Measurements from ENCODE around the gene UCMA. TPM values are rescaled to one million over a fixed set of nuclear protein-coding genes. Genes with fewer than 3 reads are reported as not detected.
"Not testable (repeated sequence)": the region's sequence is repeated elsewhere in the genome, so short reads cannot be mapped to it uniquely, and the experiment has no call there.

UCMA gene
- total RNA-seq: not detected

- ATAC-seq (ENCODE audit: low read depth) (no peak), DNase-seq (no peak)
- no peaks in the 10 kb centered on the region for H3K36me3 Mint-ChIP-seq
- H3K27ac Mint-ChIP-seq: no peak within 1 kb of the TSS
- POLR2A ChIA-PET: no interaction called here
- no peaks in the 10 kb centered on the region for H3K27me3 Mint-ChIP-seq
- H3K4me3 Mint-ChIP-seq: no peak within 1 kb of the TSS
- H3K9me3 Mint-ChIP-seq: no peaks in the 10 kb centered on the region
- H3K4me1 Mint-ChIP-seq: no peaks in the 10 kb centered on the region
Observed at GRCh38 chr10:13234172-13234571, at the start of gene UCMA. Gene UCMA, minus strand, starts transcription at chr10:13234374. Its CDS starts 116 bp downstream, at chr10:13234258.

DNA sequence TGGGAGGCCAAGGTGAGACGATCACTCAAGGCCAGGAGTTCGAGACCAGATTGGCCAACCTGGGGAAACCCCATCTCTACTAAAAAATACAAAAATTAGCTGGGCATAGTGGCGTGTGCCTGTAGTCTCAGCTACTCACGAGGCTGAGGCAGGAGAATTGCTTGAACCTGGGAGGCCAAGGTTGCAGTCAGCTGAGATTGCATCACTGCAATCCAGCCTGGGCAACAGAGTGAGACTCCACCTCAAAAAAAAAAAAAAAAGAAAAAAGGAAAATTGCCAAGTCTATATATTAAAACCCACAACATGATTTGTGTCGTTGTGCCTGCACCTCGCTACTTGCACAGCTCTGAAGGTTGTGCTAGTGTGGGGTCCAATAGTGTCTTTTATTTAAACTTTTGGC lies 48.2 kb upstream of the UCMA start:
- ATAC-seq (ENCODE audit: low read depth); H3K36me3 Mint-ChIP-seq; H3K27me3 Mint-ChIP-seq; POLR2A ChIA-PET; H3K9me3 Mint-ChIP-seq; H3K4me1 Mint-ChIP-seq; DNase-seq; H3K27ac Mint-ChIP-seq; H3K4me3 Mint-ChIP-seq: not testable (repeated sequence)

DNA sequence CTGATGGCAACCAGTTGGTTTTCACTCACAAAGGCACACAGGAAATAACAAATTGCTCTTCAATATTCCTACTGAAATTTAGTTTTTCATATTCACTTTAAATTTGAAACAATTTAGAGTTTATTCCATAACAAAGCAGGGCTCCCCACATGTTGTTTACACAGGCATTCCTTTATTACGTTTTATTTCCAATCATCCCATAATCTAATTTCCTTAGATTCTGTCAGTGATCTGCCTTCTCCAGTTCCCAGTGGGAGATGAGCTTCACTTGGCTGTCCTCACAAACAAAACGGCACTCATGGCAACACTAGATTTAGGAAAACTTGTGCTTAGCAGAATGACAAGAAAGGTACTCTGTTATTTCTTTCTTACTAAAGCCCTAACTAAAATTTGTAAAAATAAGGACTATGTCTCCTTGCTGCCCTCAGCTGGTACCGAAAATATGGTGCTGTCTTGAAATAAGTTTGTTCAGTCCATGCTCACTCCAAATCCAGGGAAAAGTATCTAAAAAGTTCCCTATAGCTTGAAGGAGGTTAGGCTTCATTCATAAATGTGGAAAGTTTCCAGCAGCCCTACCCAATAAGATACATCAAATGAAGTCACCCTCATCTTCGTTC lies 42.7 kb upstream of the UCMA start:
- no peaks in the 10 kb centered on the region for H3K4me1 Mint-ChIP-seq
- no peak overlapping the region for H3K27ac Mint-ChIP-seq
- no peak for DNase-seq
- ATAC-seq (ENCODE audit: low read depth): no peak
- peaks cover 1% of the 10 kb centered on the region for H3K36me3 Mint-ChIP-seq
- no peaks in the 10 kb centered on the region for H3K27me3 Mint-ChIP-seq
- POLR2A ChIA-PET: no interaction called here
- H3K4me3 Mint-ChIP-seq: no peak overlapping the region
- H3K9me3 Mint-ChIP-seq: no peaks in the 10 kb centered on the region

DNA sequence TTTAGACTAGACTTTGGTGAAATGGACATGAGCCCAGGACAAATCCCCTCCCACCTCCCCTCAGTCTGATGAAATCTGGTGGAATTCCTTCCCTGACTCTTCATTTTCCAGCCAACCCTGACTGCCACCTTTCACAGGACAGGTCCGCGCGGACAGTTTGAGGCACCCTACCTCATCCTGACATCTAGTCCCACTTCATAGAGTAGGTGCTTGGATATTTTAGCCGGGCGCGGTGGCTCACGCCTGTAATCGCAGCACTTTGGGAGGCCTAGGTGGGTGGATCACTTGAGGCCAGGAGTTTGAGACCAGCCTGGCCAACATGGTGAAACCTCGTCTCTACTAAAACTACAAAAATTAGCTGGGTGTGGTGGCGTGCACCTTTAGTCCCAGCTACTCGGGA lies 42.0 kb upstream of the UCMA start:
- DNase-seq; H3K4me3 Mint-ChIP-seq; H3K27ac Mint-ChIP-seq; POLR2A ChIA-PET; ATAC-seq (ENCODE audit: low read depth); H3K4me1 Mint-ChIP-seq; H3K9me3 Mint-ChIP-seq; H3K27me3 Mint-ChIP-seq; H3K36me3 Mint-ChIP-seq: not testable (repeated sequence)

- POLR2A ChIA-PET: interaction anchor here (0.9 to 1.6 kb wide), 2 partner anchors 28 to 30 kb away, joined by 3 to 6 read pairs; partner anchors contain the start of gene PHYH
Observed at GRCh38 chr10:13272164-13272571, 38.0 kb upstream of the UCMA start.

GRCh38 chr10:13271552-13272163 lies 37.5 kb upstream of the UCMA start:
- ATAC-seq (ENCODE audit: low read depth): peak; percentile 70
- no peaks in the 10 kb centered on the region for H3K9me3 Mint-ChIP-seq
- H3K27ac Mint-ChIP-seq: no peak overlapping the region

More at GRCh38 chr10:13272164-13272571, 38.0 kb upstream of the UCMA start:
- Mint-ChIP-seq H3K4me3 (no peak overlapping the region), H3K27ac (no peak overlapping the region), H3K27me3 (no peaks in the 10 kb centered on the region), H3K4me1 (peaks cover 2% of the 10 kb centered on the region), H3K9me3 (no peaks in the 10 kb centered on the region), H3K36me3 (no peaks in the 10 kb centered on the region)
- DNase-seq (no peak), ATAC-seq (ENCODE audit: low read depth) (no peak)

DNA sequence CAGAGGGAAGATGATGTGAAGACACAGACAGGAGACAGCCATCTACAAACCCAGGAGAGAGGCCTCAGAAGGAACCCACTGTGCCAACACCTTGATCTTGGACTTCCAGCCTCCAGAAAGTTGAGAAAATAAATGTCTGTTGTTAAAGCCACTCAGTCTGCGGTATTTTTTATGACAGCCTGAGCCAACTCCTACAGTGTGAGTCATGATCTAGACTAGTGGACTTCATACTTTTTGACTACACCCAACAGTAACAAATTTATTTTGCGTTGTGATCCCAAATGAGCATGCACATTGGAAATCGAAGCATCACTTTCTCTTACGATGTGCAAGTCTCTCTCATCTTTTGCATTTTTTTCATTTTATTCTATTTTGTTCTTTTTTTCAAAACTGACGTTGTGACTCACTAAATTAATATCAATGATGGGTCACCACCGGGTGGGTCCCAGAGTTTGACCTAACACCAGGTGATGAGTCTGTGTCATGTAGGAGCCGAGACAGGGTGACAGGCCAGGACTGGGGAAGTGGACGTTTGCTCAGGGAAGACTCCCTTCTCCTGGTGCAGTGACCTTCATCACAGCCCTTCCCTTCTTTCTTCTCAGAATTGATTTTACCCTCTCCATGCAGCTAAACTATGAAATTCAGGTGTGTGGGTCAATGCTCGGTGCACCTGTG lies 36.8 kb upstream of the UCMA start:
- H3K27ac Mint-ChIP-seq: no peak overlapping the region
- POLR2A ChIA-PET: no interaction called here
- H3K9me3 Mint-ChIP-seq: no peaks in the 10 kb centered on the region
- no peaks in the 10 kb centered on the region for H3K36me3 Mint-ChIP-seq
- no peak overlapping the region for H3K4me3 Mint-ChIP-seq
- peaks cover 1% of the 10 kb centered on the region for H3K27me3 Mint-ChIP-seq
- peaks cover 7% of the 10 kb centered on the region for H3K4me1 Mint-ChIP-seq
- ATAC-seq (ENCODE audit: low read depth): no peak
- DNase-seq: no peak

More at GRCh38 chr10:13271552-13272163, 37.5 kb upstream of the UCMA start:
- peak; percentile 53 for DNase-seq
- POLR2A ChIA-PET: interaction anchor here (0.9 kb wide), 1 partner anchor 28 kb away, joined by 3 read pairs; the partner anchor contains the start of gene PHYH
- H3K36me3 Mint-ChIP-seq: no peaks in the 10 kb centered on the region
- no peak overlapping the region for H3K4me3 Mint-ChIP-seq
- H3K27me3 Mint-ChIP-seq: no peaks in the 10 kb centered on the region
- H3K4me1 Mint-ChIP-seq: peaks cover 3% of the 10 kb centered on the region

- H3K4me3 Mint-ChIP-seq: no peak overlapping the region
- H3K4me1 Mint-ChIP-seq: peaks cover 10% of the 10 kb centered on the region
- H3K36me3 Mint-ChIP-seq: no peaks in the 10 kb centered on the region
- no peak for ATAC-seq (ENCODE audit: low read depth)
- DNase-seq: no peak
- peaks cover 4% of the 10 kb centered on the region for H3K27me3 Mint-ChIP-seq
- H3K27ac Mint-ChIP-seq: no peak overlapping the region
- POLR2A ChIA-PET: no interaction called here
- no peaks in the 10 kb centered on the region for H3K9me3 Mint-ChIP-seq
Observed at GRCh38 chr10:13268841-13269240, 34.7 kb upstream of the UCMA start.

- Mint-ChIP-seq H3K4me3 (no peak overlapping the region), H3K27me3 (peaks cover 4% of the 10 kb centered on the region), H3K27ac (no peak overlapping the region), H3K4me1 (peaks cover 10% of the 10 kb centered on the region), H3K9me3 (no peaks in the 10 kb centered on the region), H3K36me3 (no peaks in the 10 kb centered on the region)
- POLR2A ChIA-PET: no interaction called here
- ATAC-seq (ENCODE audit: low read depth) (no peak), DNase-seq (no peak)
Observed at GRCh38 chr10:13268310-13268709, 34.1 kb upstream of the UCMA start.

- Mint-ChIP-seq H3K4me3 (no peak overlapping the region), H3K36me3 (no peaks in the 10 kb centered on the region), H3K27ac (no peak overlapping the region), H3K27me3 (peaks cover 11% of the 10 kb centered on the region), H3K4me1 (peaks cover 8% of the 10 kb centered on the region), H3K9me3 (peaks cover 3% of the 10 kb centered on the region)
- POLR2A ChIA-PET: no interaction called here
- DNase-seq: no peak
- no peak for ATAC-seq (ENCODE audit: low read depth)
Observed at GRCh38 chr10:13263591-13263990, 29.4 kb upstream of the UCMA start.

GRCh38 chr10:13262433-13262832 lies 28.3 kb upstream of the UCMA start:
- ATAC-seq (ENCODE audit: low read depth) (no peak), DNase-seq (no peak)
- H3K9me3 Mint-ChIP-seq: peaks cover 4% of the 10 kb centered on the region
- H3K4me1 Mint-ChIP-seq: peaks cover 8% of the 10 kb centered on the region
- no peaks in the 10 kb centered on the region for H3K36me3 Mint-ChIP-seq
- H3K4me3 Mint-ChIP-seq: no peak overlapping the region
- POLR2A ChIA-PET: no interaction called here
- no peak overlapping the region for H3K27ac Mint-ChIP-seq
- H3K27me3 Mint-ChIP-seq: peaks cover 11% of the 10 kb centered on the region

GRCh38 chr10:13257621-13258140 lies 23.5 kb upstream of the UCMA start:
- no peaks in the 10 kb centered on the region for H3K4me1 Mint-ChIP-seq
- ATAC-seq (ENCODE audit: low read depth) (no peak), DNase-seq (no peak)
- POLR2A ChIA-PET: no interaction called here
- H3K27ac Mint-ChIP-seq: no peak overlapping the region
- no peak overlapping the region for H3K4me3 Mint-ChIP-seq
- H3K27me3 Mint-ChIP-seq: peaks cover 27% of the 10 kb centered on the region
- H3K36me3 Mint-ChIP-seq: no peaks in the 10 kb centered on the region
- peaks cover 4% of the 10 kb centered on the region for H3K9me3 Mint-ChIP-seq

DNA sequence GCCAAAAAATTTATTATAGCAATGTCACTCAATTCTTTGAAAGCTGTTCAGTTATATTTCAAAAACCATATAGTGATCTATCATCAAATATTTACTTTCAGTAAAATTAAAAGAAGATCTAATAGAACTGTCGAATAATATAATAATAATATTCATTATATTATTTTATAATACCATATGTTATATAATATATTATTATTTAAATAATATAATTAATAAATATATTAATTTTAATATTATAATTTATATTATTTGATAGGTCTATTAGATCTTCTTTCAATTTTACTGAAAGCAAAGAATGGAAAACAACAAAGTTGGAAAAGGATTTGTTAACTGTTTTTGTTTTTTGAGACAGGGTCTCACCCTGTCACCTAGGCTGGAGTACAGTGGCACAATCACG lies 22.5 kb upstream of the UCMA start:
- no peak for DNase-seq

GRCh38 chr10:13253726-13254125 lies 19.6 kb upstream of the UCMA start:
- Mint-ChIP-seq H3K9me3 (peaks cover 1% of the 10 kb centered on the region), H3K4me3 (no peak overlapping the region), H3K27ac (no peak overlapping the region), H3K27me3 (peaks cover 28% of the 10 kb centered on the region), H3K36me3 (no peaks in the 10 kb centered on the region), H3K4me1 (no peaks in the 10 kb centered on the region)
- DNase-seq (no peak), ATAC-seq (ENCODE audit: low read depth) (no peak)
- POLR2A ChIA-PET: no interaction called here

More for the DNA sequence above, 22.5 kb upstream of the UCMA start:
- Mint-ChIP-seq H3K4me3 (no peak overlapping the region), H3K36me3 (no peaks in the 10 kb centered on the region), H3K27ac (no peak overlapping the region), H3K4me1 (no peaks in the 10 kb centered on the region), H3K27me3 (peaks cover 24% of the 10 kb centered on the region), H3K9me3 (peaks cover 1% of the 10 kb centered on the region)
- no peak for ATAC-seq (ENCODE audit: low read depth)
- POLR2A ChIA-PET: no interaction called here
